ENCODE results near the gene ZNF429.

- TF ChIP-seq EP300 (IDR thresholded peaks at IDR 0.05) (no peak), CTCF (IDR thresholded peaks at IDR 0.05) (no peak), POLR2A (IDR thresholded peaks at IDR 0.05) (no peak), POLR2AphosphoS5 (IDR thresholded peaks at IDR 0.05) (no peak)
Measured at GRCh38 chr19:21580101-21580500, 74.7 kb downstream of the ZNF429 start.

Data from sigmoid colon (tissue), 4 donors.